Measurements from ENCODE around the gene ADAT3.

GRCh38 chr19:1913781-1914577 lies 8.8 kb downstream of the ADAT3 start:
- no peak for TF ChIP-seq POLR2A (IDR thresholded peaks at IDR 0.05)
- no peak for TF ChIP-seq CTCF (IDR thresholded peaks at IDR 0.05)
